GM12878 (cell line): ENCODE measurements around the gene PHKB. TPM values are rescaled to one million over a fixed set of nuclear protein-coding genes. Genes with fewer than 3 reads are reported as not detected.

Experiments used
- ATAC-seq: fragments of 200-7000 bp; cut with Tn5 transposase; 3 replicates; pipeline ENCODE4 v1.9.1; 2020; ENCODE audit warnings: mild to moderate bottlenecking, moderate library complexity
- BruUV-seq: library from RNA; stranded (reverse); fragments of 400-500 nt; replicated peaks from 2 replicates; lab custom pipeline; 2021; lab: Mats Ljungman, UMichigan
- CTCF ChIA-PET: fragments of 300-600 bp; sonication (Branson Sonifier 250); formaldehyde crosslinking; extraction: SDS; loops from one replicate; lab custom pipeline; 2021; ENCODE audit warnings: inconsistent platforms; lab: Yijun Ruan, JAX
- POLR2A ChIA-PET: fragments of 350-600 bp; formaldehyde crosslinking; extraction: SDS; loops from one replicate; lab custom pipeline; 2021; ENCODE audit warnings: inconsistent platforms; lab: Charles Lee
- RAD21 ChIA-PET: fragments of 300-600 bp; sonication (Branson Sonifier 250); formaldehyde crosslinking; loops from one replicate; lab custom pipeline; 2023; ENCODE audit warnings: antibody characterized with exemption; ENCODE audit not compliant: unreplicated experiment; lab: Charles Lee
- SMC1A ChIA-PET: fragments of 300-600 bp; sonication (Branson Sonifier 250); formaldehyde crosslinking; loops from one replicate; lab custom pipeline; 2023; ENCODE audit not compliant: unreplicated experiment, uncharacterized antibody; lab: Charles Lee
- DNase-seq: peaks from one replicate; pipeline ENCODE4 v3.0.0-alpha.2; 2011; ENCODE audit warnings: low read depth, low spot score
- FAIRE-seq: peaks from 3 replicates; lab custom pipeline; 2011; peaks lifted over from hg19 to GRCh38; lab: Jason Lieb, UNC
- H2AFZ ChIP-seq: 2 replicates; pipeline ENCODE4 v1.6.0; 2011; ENCODE audit warnings: low read depth, low read length, control low read depth; ENCODE audit not compliant: control insufficient read depth
- H3K27ac ChIP-seq: 2 replicates; pipeline ENCODE4 v1.5.1; 2011; ENCODE audit warnings: control low read depth; ENCODE audit not compliant: control insufficient read depth, insufficient read depth
- H3K27me3 ChIP-seq, 2 experiments: replicated peaks in 1 of 2; 2 replicates each; pipeline versions ENCODE4 v1.6.0 to v1.6.1; 2011; ENCODE audit warnings: low read length in 1 of 2; ENCODE audit not compliant: control insufficient read depth in 2 of 2, insufficient read depth in 2 of 2
- H3K36me3 ChIP-seq, 2 experiments: 2 replicates each; pipeline ENCODE4 v1.5.1; 2011; ENCODE audit warnings: low read length in 1 of 2; ENCODE audit not compliant: control insufficient read depth in 2 of 2, insufficient read depth in 2 of 2
- H3K4me1 ChIP-seq: 2 replicates; pipeline ENCODE4 v1.6.1; 2011; ENCODE audit warnings: mild to moderate bottlenecking, low read length, moderate library complexity, mixed read lengths; ENCODE audit not compliant: control insufficient read depth, insufficient read depth
- H3K4me2 ChIP-seq: 2 replicates; pipeline ENCODE4 v1.6.0; 2011; ENCODE audit warnings: control low read depth; ENCODE audit not compliant: control insufficient read depth, insufficient read depth
- H3K4me3 ChIP-seq: fragments of 200-600 bp; sonication (generic); 2 replicates; pipeline ENCODE4 v1.5.1; 2016
- H3K79me2 ChIP-seq: 2 replicates; pipeline ENCODE4 v1.6.0; 2011; ENCODE audit warnings: low read length; ENCODE audit not compliant: control insufficient read depth, insufficient read depth
- H3K9ac ChIP-seq: 2 replicates; pipeline ENCODE4 v1.8.0; 2011; ENCODE audit warnings: low read length, control low read depth, mixed read lengths; ENCODE audit not compliant: control insufficient read depth, insufficient read depth
- H3K9me3 ChIP-seq: replicated peaks from 3 replicates; pipeline ENCODE4 v1.5.1; 2011; ENCODE audit warnings: mild to moderate bottlenecking, low read length; ENCODE audit not compliant: control insufficient read depth, insufficient read depth
- H4K20me1 ChIP-seq: 2 replicates; pipeline ENCODE4 v1.6.0; 2011; ENCODE audit not compliant: control insufficient read depth, insufficient read depth
- BHLHE40 ChIP-seq, 2 experiments: fragments of 450-650 bp in 1 of 2; IDR thresholded peaks; 2 replicates each; pipeline ENCODE4 v1.6.1; 2011 to 2017; ENCODE audit warnings: low read depth in 2 of 2, borderline replicate concordance in 1 of 2, improper control_type of control experiment in 1 of 2, low read length in 1 of 2, mild to moderate bottlenecking in 1 of 2
- CBX5 ChIP-seq: sonication (generic); IDR thresholded peaks from 2 replicates; pipeline ENCODE4 v1.6.1; 2016; ENCODE audit warnings: low read depth, moderate library complexity, mild to moderate bottlenecking, inconsistent platforms
- KDM1A ChIP-seq: fragments of 200-600 bp; sonication (generic); IDR thresholded peaks from 2 replicates; pipeline ENCODE4 v1.6.1; 2016; ENCODE audit warnings: borderline replicate concordance
- LARP7 ChIP-seq: fragments of 450-650 bp; IDR thresholded peaks from 2 replicates; pipeline ENCODE4 v1.6.1; 2017; ENCODE audit warnings: mild to moderate bottlenecking
- PAX5 ChIP-seq: IDR thresholded peaks from 2 replicates; pipeline ENCODE4 v1.6.1; 2011; ENCODE audit warnings: low read depth, low read length, borderline replicate concordance
- TBL1XR1 ChIP-seq: IDR thresholded peaks from 2 replicates; pipeline ENCODE4 v1.6.1; 2012; ENCODE audit warnings: low read depth, low read length, improper control_type of control experiment
- YY1 ChIP-seq: IDR thresholded peaks from 2 replicates; pipeline ENCODE4 v1.6.1; 2011; ENCODE audit warnings: low read depth, mild to moderate bottlenecking, low read length
- WGBS: methylation state at CpG from one replicate; pipeline ENCODE4 v1.1.6; 2016; ENCODE audit warnings: low lambda C conversion rate; ENCODE audit not compliant: insufficient replicate concordance, insufficient coverage; ENCODE audit errors: missing lambda C conversion rate; 5-methylcytosine and 5-hydroxymethylcytosine counted together
- in situ Hi-C: fragments of 300-500 bp; cut with MboI; formaldehyde crosslinking; loops from 9 replicates; pipeline ENCODE4 v1.14.3; 2018; ENCODE audit warnings: mixed read lengths
- intact Hi-C: fragments of 100-400 bp; cut with micrococcal nuclease; formaldehyde crosslinking; loops from one replicate; pipeline ENCODE4 v1.14.2; 2022; ENCODE audit not compliant: unreplicated experiment
- polyA plus RNA-seq, 11 experiments: library from polyadenylated mRNA; depleted of rRNA in 4 of 11; unstranded in 6 of 11; stranded (reverse) in 5 of 11; fragments of >200 nt; fragmentation: Nextera tagmentation in 4 of 11; fragmentation: Illumina TruSeq in 1 of 11; extraction: Ambion mirVana in 4 of 11; extraction: Trizol in 1 of 11; gene quantifications; 1 replicate in 1 of 11; 2 replicates in 10 of 11; pipeline versions ENCODE4 v1.2.1 to v1.2.3, GENCODE V29; 2011 to 2016; ENCODE audit warnings: inconsistent platforms in 2 of 11, missing spikeins in 2 of 11, low read depth in 1 of 11
- total RNA-seq, 4 experiments: library from RNA; depleted of rRNA in 3 of 4; stranded (reverse); fragments of >200 nt in 3 of 4; fragmentation: Illumina TruSeq in 1 of 4; extraction: Trizol in 1 of 4; gene quantifications; 2 replicates each; pipeline versions ENCODE4 v1.2.1 to v1.2.3, GENCODE V29; 2013 to 2021
- TF ChIP-seq, protein P1 (sequence below), 3 experiments: IDR thresholded peaks in 2 of 3; conservative IDR thresholded peaks in 1 of 3; 2 replicates each; pipeline ENCODE4 v1.5.1; 2011; ENCODE audit warnings: low read depth in 3 of 3, low read length in 3 of 3, mild to moderate bottlenecking in 3 of 3, control low read depth in 2 of 3, moderate library complexity in 2 of 3, inconsistent platforms in 1 of 3, mixed read lengths in 1 of 3; ENCODE audit not compliant: control insufficient read depth in 2 of 3, insufficient read depth in 1 of 3; ENCODE audit errors: extremely low read depth in 1 of 3

Gene PHKB
- total and polyA plus RNA-seq, 10 of the 15 experiments (the other 5 are each of a cell fraction or from before 2014, with no cell fraction given): 14.2 to 65.6 (median 37.0) TPM

DNA sequence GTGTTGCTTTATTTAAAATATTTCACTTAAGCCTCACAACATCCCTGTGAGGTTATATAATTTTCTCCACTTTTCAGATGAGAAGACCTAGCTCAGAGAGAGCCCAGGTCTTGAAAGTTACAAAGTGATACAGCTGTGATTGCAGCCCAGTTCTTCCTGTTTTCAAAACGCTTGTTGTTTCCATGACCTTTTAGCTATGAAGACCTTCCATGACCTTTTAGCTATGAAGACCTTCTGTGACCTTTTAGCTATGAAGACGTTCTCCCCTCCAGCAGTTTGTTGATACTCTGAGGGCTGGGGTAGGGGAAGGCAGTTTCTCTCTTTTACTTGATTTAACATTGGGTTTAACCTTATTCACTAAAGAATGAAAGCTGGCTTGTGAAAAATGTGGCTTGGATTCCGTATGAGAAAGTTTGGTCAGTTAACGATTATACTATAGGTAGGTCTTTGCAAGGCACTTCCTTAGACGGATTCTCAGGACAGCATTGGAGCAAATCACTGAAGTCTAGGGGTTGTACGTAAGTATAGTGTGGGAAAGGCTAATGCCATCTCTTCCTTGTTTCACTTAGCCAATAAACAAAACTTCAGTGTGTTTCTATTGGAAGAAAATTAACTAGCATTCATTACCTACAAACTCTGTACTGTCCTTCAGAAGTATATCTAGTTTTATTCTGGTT is 20.7 kb downstream of the PHKB start:
- Histone ChIP-seq H3K4me3 (no peak overlapping the region), H3K9ac (no peak overlapping the region), H3K27ac (no peak overlapping the region; the same call in 1 of the 2 replicates), H2AFZ (no peak overlapping the region; the same call in 1 of the 2 replicates), H3K4me1 (peaks cover 23% of the 10 kb centered on the region), H3K79me2 (peaks cover 18% of the 10 kb centered on the region), H3K9me3 (peaks cover 2% of the 10 kb centered on the region; the same call in 1 of the 3 replicates), H3K36me3 (no peaks in the 10 kb centered on the region), H3K4me2 (no peak overlapping the region), H4K20me1 (no peaks in the 10 kb centered on the region), H3K27me3 (no peaks in the 10 kb centered on the region)
- no TSS peak for BruUV-seq
- ChIA-PET RAD21 (interaction anchor here (1.0 to 6.4 kb wide), 6 partner anchors 8 to 118 kb away, joined by 4 to 102 read pairs (median 8); partner anchors contain the start of genes ITFG1 and PHKB), CTCF (interaction anchor here (1.9 to 6.0 kb wide), 4 partner anchors 11 to 444 kb away, joined by 4 to 50 read pairs (median 22); partner anchors contain the start of genes ITFG1 and PHKB), SMC1A (interaction anchor here (1.1 to 9.5 kb wide), 9 partner anchors 11 to 42 kb away, joined by 3 to 165 read pairs (median 5); partner anchors contain the start of genes ITFG1 and PHKB), POLR2A (interaction anchor here (1.1 to 2.9 kb wide), 4 partner anchors 12 to 19 kb away, joined by 3 to 28 read pairs (median 7); partner anchors contain the start of genes ITFG1 and PHKB)
- 81% methylated on average over 6 of the region's 6 CpGs for WGBS
- DNase-seq (no peak), FAIRE-seq (no peak), ATAC-seq (peak; percentile 27)
- intact Hi-C loops: no loop called here
- TF ChIP-seq TBL1XR1 (no peak), LARP7 (no peak), PAX5 (no peak), KDM1A (no peak), YY1 (no peak), BHLHE40 (IDR thresholded peaks at IDR 0.05; ENCODE audit: borderline replicate concordance in 1 of 2, low read depth in 2 of 2, low read length in 1 of 2) (no peak), CBX5 (no peak)
- TF ChIP-seq, protein P1, sequence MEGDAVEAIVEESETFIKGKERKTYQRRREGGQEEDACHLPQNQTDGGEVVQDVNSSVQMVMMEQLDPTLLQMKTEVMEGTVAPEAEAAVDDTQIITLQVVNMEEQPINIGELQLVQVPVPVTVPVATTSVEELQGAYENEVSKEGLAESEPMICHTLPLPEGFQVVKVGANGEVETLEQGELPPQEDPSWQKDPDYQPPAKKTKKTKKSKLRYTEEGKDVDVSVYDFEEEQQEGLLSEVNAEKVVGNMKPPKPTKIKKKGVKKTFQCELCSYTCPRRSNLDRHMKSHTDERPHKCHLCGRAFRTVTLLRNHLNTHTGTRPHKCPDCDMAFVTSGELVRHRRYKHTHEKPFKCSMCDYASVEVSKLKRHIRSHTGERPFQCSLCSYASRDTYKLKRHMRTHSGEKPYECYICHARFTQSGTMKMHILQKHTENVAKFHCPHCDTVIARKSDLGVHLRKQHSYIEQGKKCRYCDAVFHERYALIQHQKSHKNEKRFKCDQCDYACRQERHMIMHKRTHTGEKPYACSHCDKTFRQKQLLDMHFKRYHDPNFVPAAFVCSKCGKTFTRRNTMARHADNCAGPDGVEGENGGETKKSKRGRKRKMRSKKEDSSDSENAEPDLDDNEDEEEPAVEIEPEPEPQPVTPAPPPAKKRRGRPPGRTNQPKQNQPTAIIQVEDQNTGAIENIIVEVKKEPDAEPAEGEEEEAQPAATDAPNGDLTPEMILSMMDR (IDR thresholded peaks at IDR 0.05 in 2 of 3, conservative IDR thresholded peaks at IDR 0.05 in 1 of 3; ENCODE audit: control insufficient read depth in 2 of 3, extremely low read depth in 1 of 3, insufficient read depth in 1 of 3, low read depth in 3 of 3, low read length in 3 of 3): no peak
- in situ Hi-C loops: no loop called here
